ENCODE measurements around the gene TRMT112. TPM values are rescaled to one million over a fixed set of nuclear protein-coding genes. Genes with fewer than 3 reads are reported as not detected.

TRMT112 gene
- total RNA-seq, 6 experiments from 2014 or later: 58.0 to 122 (median 85.3) TPM

DNA sequence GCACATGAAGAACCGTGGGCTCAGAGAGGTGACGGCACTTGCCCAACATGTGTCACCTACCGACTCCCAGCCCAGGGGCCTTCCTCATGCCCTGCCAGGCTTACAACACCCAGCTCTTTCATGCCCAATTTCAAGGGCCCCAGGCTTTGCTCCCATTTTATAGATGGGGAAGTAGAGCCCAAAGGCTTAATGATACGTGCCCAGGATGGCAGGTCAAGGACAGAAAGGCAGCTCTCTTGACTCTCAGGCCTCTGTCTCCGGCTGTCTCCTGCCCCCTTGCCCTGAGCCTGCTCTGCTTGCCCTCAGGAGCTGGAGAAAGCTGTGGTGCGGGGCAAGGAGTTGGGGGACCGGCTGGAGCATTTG is 31.6 kb upstream of the TRMT112 start:
- Histone ChIP-seq H3K27ac (no peak overlapping the region), H3K4me1 (peaks cover 0 to 4% (median 0%) of the 10 kb centered on the region in 4 donors), H3K27me3 (no peaks in the 10 kb centered on the region), H3K36me3 (no peaks in the 10 kb centered on the region), H3K4me3 (no peak overlapping the region), H3K9me3 (no peaks in the 10 kb centered on the region)
- no peak for TF ChIP-seq CTCF (IDR thresholded peaks at IDR 0.05)
- TF ChIP-seq POLR2A (IDR thresholded peaks at IDR 0.05): no peak
- 73% methylated on average over 3 of the region's 7 CpGs for WGBS (ENCODE audit: insufficient coverage, low coverage, low lambda C conversion rate, missing lambda C conversion rate)
- ATAC-seq (no peak), DNase-seq (no peak)
- intact Hi-C loops (cut with DNase I): no loop called here

- no peak for ATAC-seq
- H3K4me3 ChIP-seq: no peak overlapping the region
- TF ChIP-seq POLR2A (IDR thresholded peaks at IDR 0.05) (no peak), CTCF (IDR thresholded peaks at IDR 0.05) (no peak)
- DNase-seq: no peak
- no peaks in the 10 kb centered on the region for H3K36me3 ChIP-seq
- H3K27ac ChIP-seq: no peak overlapping the region
- intact Hi-C loops (cut with DNase I): no loop called here
- no peaks in the 10 kb centered on the region for H3K9me3 ChIP-seq
- WGBS (ENCODE audit: insufficient coverage, low coverage, low lambda C conversion rate, missing lambda C conversion rate): 90% methylated on average over 2 of the region's 14 CpGs
- H3K27me3 ChIP-seq: no peaks in the 10 kb centered on the region
- no peaks in the 10 kb centered on the region for H3K4me1 ChIP-seq
These were observed 31.1 kb upstream of the TRMT112 start for GRCh38 chr11:64348383-64349024.

GRCh38 chr11:64347193-64347867 is 30.0 kb upstream of the TRMT112 start:
- Histone ChIP-seq H3K27me3 (no peaks in the 10 kb centered on the region), H3K36me3 (no peaks in the 10 kb centered on the region), H3K9me3 (no peaks in the 10 kb centered on the region), H3K4me1 (peaks cover 0 to 6% (median under 1%) of the 10 kb centered on the region in 4 donors), H3K4me3 (no peak overlapping the region), H3K27ac (no peak overlapping the region)
- WGBS (ENCODE audit: insufficient coverage, low coverage, low lambda C conversion rate, missing lambda C conversion rate): 82% methylated on average over 6 of the region's 12 CpGs
- intact Hi-C loops (cut with DNase I): no loop called here
- DNase-seq: no peak
- ATAC-seq: no peak
- TF ChIP-seq POLR2A (IDR thresholded peaks at IDR 0.05) (no peak), CTCF (IDR thresholded peaks at IDR 0.05) (no peak)

DNA sequence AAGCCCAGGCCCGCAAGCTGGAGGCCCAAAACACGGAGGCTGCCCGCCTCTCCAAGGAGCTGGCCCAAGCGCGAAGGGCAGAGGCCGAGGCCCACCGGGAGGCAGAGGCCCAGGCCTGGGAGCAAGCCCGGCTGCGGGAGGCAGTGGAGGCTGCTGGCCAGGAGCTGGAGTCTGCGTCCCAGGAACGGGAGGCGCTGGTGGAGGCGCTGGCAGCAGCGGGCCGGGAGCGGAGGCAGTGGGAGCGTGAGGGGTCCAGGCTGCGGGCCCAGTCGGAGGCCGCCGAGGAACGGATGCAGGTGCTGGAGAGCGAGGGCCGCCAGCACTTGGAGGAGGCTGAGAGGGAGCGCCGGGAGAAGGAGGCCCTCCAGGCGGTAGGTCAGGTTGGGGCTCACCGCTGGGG is 27.4 kb upstream of the TRMT112 start:
- DNase-seq: no peak
- Histone ChIP-seq H3K27ac (no peak overlapping the region), H3K27me3 (no peaks in the 10 kb centered on the region), H3K4me1 (peaks cover 0 to 11% (median 2%) of the 10 kb centered on the region in 4 donors), H3K36me3 (no peaks in the 10 kb centered on the region), H3K4me3 (no peak overlapping the region), H3K9me3 (no peaks in the 10 kb centered on the region)
- intact Hi-C loops (cut with DNase I): no loop called here
- 100% methylated on average over 9 of the region's 28 CpGs for WGBS (ENCODE audit: insufficient coverage, low coverage, low lambda C conversion rate, missing lambda C conversion rate)
- TF ChIP-seq CTCF (IDR thresholded peaks at IDR 0.05) (no peak), POLR2A (IDR thresholded peaks at IDR 0.05) (no peak)
- no peak for ATAC-seq

Data from right lobe of liver (tissue), 6 donors.